ENCODE measurements around the gene GDPD2.
"Not testable (repeated sequence)": the region's sequence is repeated elsewhere in the genome, so short reads cannot be mapped to it uniquely, and the experiment has no call there.

Gene GDPD2

DNA sequence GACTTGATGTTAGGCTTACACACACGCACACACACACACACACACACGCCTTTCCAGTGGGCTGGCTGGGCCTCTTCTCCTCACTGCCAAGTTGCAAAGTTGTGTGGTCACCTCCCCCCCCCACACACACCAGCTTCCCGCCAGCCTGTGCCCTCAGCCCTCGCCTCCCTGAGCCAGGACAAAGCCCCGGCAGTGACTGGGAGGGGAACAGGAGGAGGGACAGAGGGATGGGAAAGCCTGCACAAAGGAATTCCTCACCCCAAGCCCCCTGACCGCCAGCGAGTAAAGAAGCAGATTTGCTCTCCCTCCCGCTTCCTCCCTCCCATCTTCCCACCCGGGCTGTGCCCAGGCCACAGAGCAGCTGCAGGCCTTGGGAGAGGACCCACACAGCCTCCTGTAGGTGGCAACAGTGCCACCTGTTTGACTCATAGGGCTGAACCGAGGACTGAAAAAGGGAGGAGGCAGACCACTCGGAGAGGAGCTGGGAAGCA lies at the start of gene GDPD2:
TSS of gene GDPD2 (plus strand) at position 464 of the 491 bp plus-strand sequence. CDS start 1,671 bp downstream, outside the sequence.
- no peak for DNase-seq (ENCODE audit: low spot score)

DNA sequence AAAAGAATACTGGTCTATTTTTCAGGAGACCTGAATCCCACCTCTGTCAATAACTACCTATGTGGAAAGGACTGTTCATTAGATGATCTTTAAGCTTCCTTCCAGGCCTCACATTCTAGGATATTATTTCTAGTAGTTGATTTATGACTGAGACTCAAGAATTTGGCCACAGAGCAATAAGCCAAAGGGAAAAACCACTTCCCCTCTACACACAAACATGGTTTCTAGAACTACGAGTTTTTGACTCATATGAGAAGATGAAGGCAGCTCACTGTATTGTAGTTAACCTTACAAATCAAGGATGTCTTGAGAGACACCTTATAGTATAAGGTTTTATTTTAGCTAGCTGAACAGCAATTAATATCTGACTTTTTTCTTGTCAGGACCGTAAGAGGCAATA lies 36.9 kb upstream of the GDPD2 start:
- no peak for DNase-seq (ENCODE audit: low spot score)

- no peak for DNase-seq (ENCODE audit: low spot score)
These were observed 24.2 kb upstream of the GDPD2 start for GRCh38 chrX:70398899-70399298.

DNA sequence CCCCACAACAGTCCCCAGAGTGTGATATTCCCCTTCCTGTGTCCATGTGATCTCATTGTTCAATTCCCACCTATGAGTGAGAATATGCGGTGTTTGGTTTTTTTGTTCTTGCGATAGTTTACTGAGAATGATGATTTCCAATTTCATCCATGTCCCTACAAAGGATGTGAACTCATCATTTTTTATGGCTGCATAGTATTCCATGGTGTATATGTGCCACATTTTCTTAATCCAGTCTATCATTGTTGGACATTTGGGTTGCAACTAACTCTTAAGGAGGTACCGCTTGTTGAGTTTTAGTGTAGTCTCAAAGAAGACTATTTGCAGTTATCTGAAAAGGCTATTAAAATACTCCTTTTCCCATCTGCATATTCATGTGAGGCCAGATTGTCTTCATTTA lies 22.9 kb upstream of the GDPD2 start:
- not testable (repeated sequence) for DNase-seq (ENCODE audit: low spot score)

DNA sequence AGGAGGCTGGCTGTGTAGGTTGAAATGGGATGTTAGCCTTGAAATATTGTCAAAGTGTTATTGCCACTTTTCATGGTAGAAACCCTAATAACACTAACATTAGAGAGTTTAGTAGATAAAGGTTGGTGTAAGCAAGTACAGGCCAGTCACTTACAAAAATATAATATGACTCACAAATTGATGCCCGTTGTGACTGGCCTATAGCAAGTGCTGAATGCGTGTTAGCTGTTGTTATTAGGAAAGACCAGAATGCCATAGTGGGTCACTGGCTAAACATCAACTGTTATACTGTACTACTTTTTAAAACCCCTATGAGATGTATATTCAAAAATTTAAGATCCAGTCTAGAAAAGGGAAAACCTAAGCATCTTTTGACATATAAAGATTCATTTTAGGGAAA lies 20.4 kb upstream of the GDPD2 start:
- DNase-seq (ENCODE audit: low spot score) = no peak

DNA sequence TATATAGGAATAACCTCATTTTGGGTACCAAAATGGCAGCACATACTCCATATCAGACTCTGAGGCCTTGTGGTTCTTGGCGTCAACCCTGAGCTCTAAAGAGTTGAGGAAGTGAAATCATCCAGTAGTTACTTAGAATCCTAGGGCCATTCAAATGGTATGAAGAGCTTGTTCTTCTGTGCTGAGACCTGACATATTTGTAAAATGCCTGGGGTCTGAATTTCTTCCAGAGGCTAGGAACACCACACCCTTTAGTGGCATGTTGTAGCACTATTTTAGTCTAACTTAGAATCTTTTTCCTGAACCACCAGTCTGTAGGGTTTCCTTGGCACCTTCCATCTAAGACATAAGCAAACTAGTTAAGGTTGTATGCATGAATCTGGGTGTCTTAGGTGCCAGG lies 18.1 kb upstream of the GDPD2 start:
- no peak for DNase-seq (ENCODE audit: low spot score)

- no peak for DNase-seq (ENCODE audit: low spot score)
These were observed 12.2 kb upstream of the GDPD2 start for GRCh38 chrX:70410921-70411320.

DNA sequence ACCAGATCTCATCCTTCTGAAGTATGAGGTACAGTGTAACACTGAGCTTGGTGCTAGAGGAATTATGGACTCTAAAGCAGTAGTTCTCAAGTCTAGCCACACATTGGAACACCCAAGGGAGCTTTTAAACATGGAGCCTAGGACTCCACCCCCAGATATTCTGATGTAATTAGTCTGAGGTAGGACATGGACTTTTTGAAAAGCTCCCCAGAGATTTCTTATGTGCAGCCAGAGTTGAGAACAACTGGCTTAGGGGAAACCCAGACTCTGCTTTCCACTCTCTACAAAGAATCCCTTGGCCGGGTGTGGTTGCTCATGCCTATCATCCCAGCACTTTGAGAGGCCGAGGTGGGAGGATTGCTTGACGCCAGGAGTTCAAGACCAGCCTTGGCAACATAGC lies 11.6 kb upstream of the GDPD2 start:
- DNase-seq (ENCODE audit: low spot score) = no peak

DNA sequence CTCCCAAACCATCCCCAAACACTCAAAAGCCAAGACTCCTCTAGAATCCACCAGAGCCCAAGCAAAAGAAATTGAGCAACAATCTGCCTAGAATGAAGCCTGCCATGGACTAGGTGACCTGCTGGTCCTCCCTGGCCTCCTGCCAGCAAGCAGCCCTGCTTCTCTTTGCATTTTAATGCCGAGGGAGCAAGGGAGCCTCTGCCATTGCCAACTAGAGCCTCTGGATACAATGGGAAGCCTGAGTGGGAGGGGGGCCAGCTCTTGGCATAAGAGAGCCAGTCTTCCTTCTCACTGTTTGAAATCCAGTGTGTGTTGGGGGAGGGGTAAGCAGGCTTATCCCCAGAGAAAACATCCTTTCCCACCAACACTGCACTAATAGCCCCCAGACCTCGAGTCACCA lies 1.5 kb upstream of the GDPD2 start:
- no peak for DNase-seq (ENCODE audit: low spot score)

DNA sequence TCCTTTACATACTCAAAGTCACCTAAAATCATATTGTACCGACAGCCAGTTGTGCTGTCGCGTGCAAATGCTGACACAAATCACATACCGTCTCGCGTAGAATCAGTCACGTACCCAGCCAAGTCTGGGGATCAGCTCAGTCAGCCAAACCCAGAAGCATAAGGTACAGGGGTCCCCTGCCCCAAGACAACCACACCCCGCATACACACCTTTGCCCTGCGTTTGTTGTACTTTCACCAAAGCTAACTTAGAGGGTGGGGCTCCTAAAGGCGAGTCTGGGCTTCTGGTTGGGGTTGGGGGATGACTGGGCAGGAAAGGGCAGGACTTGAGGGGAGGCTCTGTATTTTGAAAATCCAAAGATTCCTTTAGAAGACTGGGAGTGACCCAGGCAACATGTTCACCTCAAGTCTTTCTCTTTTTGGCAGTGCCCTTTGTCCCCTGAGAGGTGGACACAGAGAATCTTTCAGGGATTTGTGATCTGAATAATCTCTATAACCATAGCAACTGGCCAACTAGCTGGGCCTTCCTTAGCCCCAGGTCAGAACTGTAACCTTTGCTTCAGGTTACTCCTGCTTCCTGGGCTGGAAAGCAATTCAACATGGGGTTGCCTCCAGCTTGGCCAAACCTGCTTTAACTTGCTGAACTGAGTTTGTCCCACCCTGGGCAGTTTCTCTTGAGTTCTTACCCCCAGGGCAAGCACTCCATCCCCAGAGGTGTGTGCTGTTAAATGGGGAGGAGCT lies 992 bp downstream of the GDPD2 start:
- DNase-seq (ENCODE audit: low spot score) = no peak

DNA sequence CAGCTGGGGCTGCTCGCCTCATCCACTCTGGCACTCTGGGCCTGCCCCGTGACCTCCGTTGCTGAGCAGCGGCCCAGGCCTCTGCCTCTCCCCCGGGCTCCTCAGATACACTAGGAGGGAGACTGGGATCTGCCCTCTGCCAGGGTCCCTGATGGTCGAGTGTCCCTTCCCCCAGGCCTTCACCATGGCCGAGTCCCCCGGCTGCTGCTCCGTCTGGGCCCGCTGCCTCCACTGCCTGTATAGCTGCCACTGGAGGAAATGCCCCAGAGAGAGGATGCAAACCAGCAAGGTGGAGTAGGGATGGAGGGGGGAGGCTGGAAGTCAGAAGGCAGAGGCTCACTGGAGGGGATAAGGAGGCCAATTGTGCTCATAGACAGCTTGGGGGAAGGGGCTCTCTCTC lies 1.7 kb downstream of the GDPD2 start:
- no peak for DNase-seq (ENCODE audit: low spot score)

GRCh38 chrX:70426286-70427278 lies 3.5 kb downstream of the GDPD2 start:
- no peak for DNase-seq (ENCODE audit: low spot score)

GRCh38 chrX:70427365-70427764 lies 4.3 kb downstream of the GDPD2 start:
- DNase-seq (ENCODE audit: low spot score) = no peak

GRCh38 chrX:70429759-70430158 lies 6.6 kb downstream of the GDPD2 start:
- DNase-seq (ENCODE audit: low spot score) = no peak

- DNase-seq (ENCODE audit: low spot score) = peak; percentile 5
These were observed 10.1 kb downstream of the GDPD2 start for GRCh38 chrX:70432936-70433847.

DNA sequence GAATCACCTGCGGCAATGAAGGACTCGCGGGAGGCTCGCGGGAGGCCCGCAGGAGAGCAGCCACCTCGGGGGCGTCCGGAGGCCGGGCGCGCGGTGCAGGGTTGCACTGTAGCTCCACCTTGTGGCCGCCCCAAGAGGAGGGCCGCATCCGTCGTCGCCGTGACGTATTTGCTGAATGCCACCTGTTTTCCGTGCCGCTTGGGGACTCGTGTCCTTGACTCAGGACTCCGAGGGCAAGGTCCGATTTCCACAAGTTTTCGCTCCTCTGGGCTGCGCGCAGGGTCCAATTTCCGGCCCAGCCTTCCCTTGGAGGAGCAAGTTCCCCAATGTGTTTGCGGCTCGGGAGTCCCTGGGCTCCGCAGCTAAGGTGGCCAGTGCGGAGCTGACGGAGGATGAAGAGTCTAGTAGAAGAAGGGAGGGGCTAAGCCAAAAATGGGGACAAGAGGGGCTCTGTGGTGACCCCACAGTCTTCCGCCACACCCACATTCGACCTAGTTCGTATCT lies 10.8 kb downstream of the GDPD2 start:
- peak; percentile 75 for DNase-seq (ENCODE audit: low spot score)

- peak; percentile 91 for DNase-seq (ENCODE audit: low spot score)
These were observed 11.3 kb downstream of the GDPD2 start for GRCh38 chrX:70434352-70434866.

GRCh38 chrX:70434914-70435586 lies 11.9 kb downstream of the GDPD2 start:
- DNase-seq (ENCODE audit: low spot score) = peak; percentile 75

DNA sequence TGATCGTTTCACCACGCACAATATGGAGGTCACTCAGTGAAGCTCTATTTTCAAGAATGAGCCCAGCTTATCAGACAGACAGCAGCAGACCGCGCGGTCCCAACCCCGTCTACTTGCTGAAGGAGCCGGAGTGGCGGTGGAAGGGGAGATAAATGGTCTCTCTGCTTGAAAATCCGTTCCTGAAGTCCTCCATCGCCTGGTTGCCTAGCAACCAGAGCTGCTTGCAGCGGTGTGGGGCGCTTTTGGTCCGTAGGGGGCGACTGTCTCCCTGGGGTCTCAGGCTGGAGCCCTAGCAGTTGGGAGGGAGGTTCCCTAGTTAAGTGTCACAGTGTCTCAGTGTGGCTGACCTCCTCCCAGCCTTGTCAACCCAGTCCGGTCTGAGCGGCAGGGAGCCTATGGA lies 13.2 kb downstream of the GDPD2 start:
- no peak for DNase-seq (ENCODE audit: low spot score)

DNA sequence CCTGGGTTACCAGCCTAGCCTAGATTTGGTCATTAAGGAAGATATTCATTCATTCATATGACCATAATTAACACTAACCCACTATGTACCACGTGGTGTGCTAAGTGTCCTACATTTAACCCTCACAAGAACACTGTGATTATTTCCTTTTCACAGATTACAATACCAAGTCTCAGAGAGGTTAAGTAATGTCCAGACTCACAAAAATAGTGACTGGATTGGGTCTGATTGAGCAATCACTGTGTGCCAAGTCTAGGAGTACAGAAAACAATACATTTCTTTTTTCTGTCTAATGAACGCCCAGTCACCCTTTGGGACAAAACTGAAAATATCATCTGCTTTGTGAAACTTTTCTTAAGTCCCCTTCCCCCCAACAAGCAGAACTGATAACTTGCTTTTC lies 13.9 kb downstream of the GDPD2 start:
- peak; percentile 3 for DNase-seq (ENCODE audit: low spot score)

All from AG08396 (cell line).